NCI-H345 (cell line): Measurements from ENCODE around the gene COQ10A.
"Not testable (repeated sequence)": the region's sequence is repeated elsewhere in the genome, so short reads cannot be mapped to it uniquely, and the experiment has no call there.

ENCODE experiments used
- DNase-seq: peaks from one replicate; lab custom pipeline; 2025; lab: John Stamatoyannopoulos, UW

Gene COQ10A

GRCh38 chr12:56280849-56281248 is 14.1 kb downstream of the COQ10A start:
- DNase-seq: no peak

- DNase-seq: no peak
Observed at GRCh38 chr12:56282030-56282429, 15.3 kb downstream of the COQ10A start.

GRCh38 chr12:56282579-56282978 is 15.8 kb downstream of the COQ10A start:
- no peak for DNase-seq

GRCh38 chr12:56284263-56284662 is 17.5 kb downstream of the COQ10A start:
- DNase-seq: not testable (repeated sequence)

- DNase-seq: no peak
Observed at GRCh38 chr12:56286044-56286830, 19.5 kb downstream of the COQ10A start.

GRCh38 chr12:56288705-56289387 is 22.1 kb downstream of the COQ10A start:
- no peak for DNase-seq

- DNase-seq: no peak
Observed at GRCh38 chr12:56293795-56294194, 27.1 kb downstream of the COQ10A start.

- no peak for DNase-seq
Observed at GRCh38 chr12:56296295-56296694, 29.6 kb downstream of the COQ10A start.

- DNase-seq: no peak
Observed at GRCh38 chr12:56297400-56297799, 30.7 kb downstream of the COQ10A start.

- DNase-seq: no peak
Observed at GRCh38 chr12:56298828-56299227, 32.1 kb downstream of the COQ10A start.

- DNase-seq: no peak
Observed at GRCh38 chr12:56299308-56299852, 32.6 kb downstream of the COQ10A start.

- DNase-seq: peak; percentile 99
Observed at GRCh38 chr12:56299853-56300643, 33.3 kb downstream of the COQ10A start, which contains the start of gene CS. TSS of gene CS (minus strand) at chr12:56300330. CDS start at chr12:56300201, 129 bp downstream.

- no peak for DNase-seq
Observed at GRCh38 chr12:56300644-56301464, 34.1 kb downstream of the COQ10A start.

- no peak for DNase-seq
Observed at GRCh38 chr12:56304276-56304675, 37.5 kb downstream of the COQ10A start.

GRCh38 chr12:56304872-56305590 is 38.3 kb downstream of the COQ10A start:
- no peak for DNase-seq

- no peak for DNase-seq
Observed at GRCh38 chr12:56307221-56307965, 40.7 kb downstream of the COQ10A start.

- no peak for DNase-seq
Observed at GRCh38 chr12:56308714-56309113, 42.0 kb downstream of the COQ10A start.

- DNase-seq: no peak
Observed at GRCh38 chr12:56311003-56311402, 44.3 kb downstream of the COQ10A start.

GRCh38 chr12:56315249-56315621 is 48.5 kb downstream of the COQ10A start:
- DNase-seq: no peak
